ENCODE measurements around the gene MYBL2.

MYBL2 gene

DNA sequence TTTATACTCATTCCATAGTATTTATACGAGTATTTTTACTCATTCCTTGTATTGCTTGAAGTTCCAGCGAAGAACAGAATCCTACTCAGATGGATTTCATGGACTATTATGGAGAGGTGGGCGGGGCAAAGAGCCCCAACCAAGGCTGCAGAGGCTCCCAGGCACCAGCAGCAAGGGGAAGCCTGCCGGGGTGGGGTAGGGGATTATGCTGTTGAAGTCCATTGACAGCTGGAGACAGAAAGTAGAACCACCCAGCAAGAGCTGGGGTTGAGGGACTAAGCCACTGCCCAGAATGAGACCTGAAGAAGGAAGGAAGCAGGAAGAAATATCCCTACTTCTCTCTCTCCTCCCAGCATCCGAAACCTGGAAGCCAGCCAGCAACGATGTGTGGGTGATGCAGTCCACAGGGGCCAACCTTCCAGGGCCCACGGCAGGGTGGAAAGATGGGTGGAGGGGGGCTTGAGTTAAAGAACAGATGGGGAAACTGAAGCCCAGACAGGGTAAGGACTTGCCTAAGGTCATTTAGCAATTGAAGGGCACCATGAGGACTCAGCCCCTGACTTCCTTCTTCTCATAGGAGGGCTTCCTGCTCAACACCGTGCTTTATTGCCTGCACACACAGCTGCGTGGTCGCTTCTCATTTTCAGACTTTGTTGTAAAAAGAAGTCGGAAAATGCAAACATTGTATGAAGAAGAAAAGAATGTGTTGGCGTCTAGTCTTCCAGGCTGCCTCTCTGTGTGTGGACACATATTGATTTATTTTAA is 78.2 kb downstream of the MYBL2 start:
- H3K9ac ChIP-seq = peak overlapping the region in 6 of 11 experiments; percentile 36 to 63 (median 46); a peak in 7 of 22 replicates
- peak overlapping the region; percentile 46 to 90 (median 70) for H3K4me2 ChIP-seq
- no peaks in the 10 kb centered on the region for H3K27me3 ChIP-seq
- no peaks in the 10 kb centered on the region for H3K36me3 ChIP-seq
- no peak overlapping the region; a peak in 1 of 20 replicates for H3K4me3 ChIP-seq
- peaks cover 30 to 65% (median 59%) of the 10 kb centered on the region in 10 experiments for H3K4me1 ChIP-seq
- no peaks in the 10 kb centered on the region for H4K20me1 ChIP-seq
- H3K9me3 ChIP-seq (replicated peaks in 1 of 11) = peaks cover 0 to 10% (median 0%) of the 10 kb centered on the region in 11 experiments; a peak in 8 of 22 replicates
- 0 out of 22 replicates have a peak, but pooled peaks of 1 of the 11 experiments have one; percentile 14 for TF ChIP-seq Cebpa-rat (IDR thresholded peaks at IDR 0.05)
- H3K27ac ChIP-seq = peak overlapping the region in 9 of 11 experiments; percentile 13 to 92 (median 88); a peak in 16 of 22 replicates

DNA sequence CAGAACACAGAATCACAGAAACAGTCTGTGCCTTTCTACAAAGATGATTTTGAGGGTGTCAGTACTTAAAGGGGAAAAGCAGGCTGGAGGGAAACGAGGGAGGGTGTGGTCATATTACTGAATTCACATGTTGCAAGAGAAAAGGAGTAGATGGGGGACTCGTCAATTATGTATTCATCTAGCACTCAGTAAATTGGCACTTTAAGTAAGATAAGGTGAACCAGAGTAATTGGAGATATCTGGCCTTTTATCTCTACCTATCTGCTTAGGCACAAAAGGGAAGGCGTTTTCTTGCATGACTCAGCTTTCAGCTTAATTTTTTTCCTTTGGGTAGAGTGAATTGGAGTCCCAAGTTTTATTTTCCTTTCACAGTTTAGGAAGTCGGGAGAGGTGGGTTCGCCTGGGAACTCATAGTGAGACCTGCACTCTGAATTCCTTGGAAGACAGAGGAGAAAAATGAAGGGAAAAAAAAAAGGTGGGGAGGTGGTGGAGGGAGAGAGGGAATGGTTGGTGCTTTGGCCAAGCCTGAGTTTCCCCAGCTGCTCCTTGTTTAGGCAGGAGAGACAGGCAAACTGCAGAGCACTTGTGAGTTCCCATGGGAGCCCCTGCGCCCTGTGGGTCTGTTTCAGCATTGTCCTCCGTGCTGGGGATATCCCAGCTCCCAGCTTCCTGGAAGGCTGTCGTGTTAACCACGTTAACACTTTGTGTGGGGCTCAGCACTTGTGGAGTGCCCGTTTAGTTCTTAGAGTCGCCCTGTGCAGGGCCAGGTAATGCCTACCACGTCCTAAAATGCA is 79.6 kb downstream of the MYBL2 start:
- peak overlapping the region; percentile 42 to 90 (median 70) for H3K4me2 ChIP-seq
- no peak for TF ChIP-seq Cebpa-rat (IDR thresholded peaks at IDR 0.05)
- H3K36me3 ChIP-seq = no peaks in the 10 kb centered on the region
- H4K20me1 ChIP-seq = no peaks in the 10 kb centered on the region
- peak overlapping the region in 9 of 11 experiments; percentile 6 to 92 (median 88); a peak in 18 of 22 replicates for H3K27ac ChIP-seq
- H3K4me1 ChIP-seq = peaks cover 38 to 79% (median 73%) of the 10 kb centered on the region in 10 experiments
- peaks cover 0 to 6% (median 0%) of the 10 kb centered on the region in 11 experiments; a peak in 1 of 22 replicates for H3K27me3 ChIP-seq
- peaks cover 0 to 10% (median 0%) of the 10 kb centered on the region in 11 experiments; a peak in 8 of 22 replicates for H3K9me3 ChIP-seq (replicated peaks in 1 of 11)
- H3K9ac ChIP-seq = peak overlapping the region in 5 of 11 experiments; percentile 12 to 43 (median 24); a peak in 6 of 22 replicates
- H3K4me3 ChIP-seq = no peak overlapping the region

DNA sequence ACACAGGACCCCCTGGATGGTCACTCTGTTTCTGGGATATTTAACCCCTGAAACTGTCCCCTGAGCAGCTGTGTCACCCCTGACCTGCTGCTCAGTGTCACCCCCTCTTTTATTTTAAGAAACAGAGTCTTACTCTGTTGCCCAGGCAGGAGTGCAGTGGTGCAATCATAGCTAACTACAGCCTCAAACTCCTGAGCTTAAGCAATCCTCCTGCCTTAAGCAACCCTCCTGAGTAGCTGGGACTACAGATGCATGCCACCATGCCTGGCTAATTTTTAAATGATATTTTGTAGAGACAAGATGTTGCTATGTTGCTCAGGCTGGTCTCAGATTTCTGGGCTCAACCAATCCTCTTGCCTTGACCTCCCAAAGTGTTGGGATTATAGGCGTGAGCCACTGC is 81.4 kb downstream of the MYBL2 start:
- Histone ChIP-seq H3K4me2 (peak overlapping the region in 9 of 11 experiments; percentile 28 to 96 (median 86); a peak in 17 of 22 replicates), H4K20me1 (no peaks in the 10 kb centered on the region), H3K9ac (peak overlapping the region in 8 of 11 experiments; percentile 7 to 64 (median 32); a peak in 8 of 22 replicates), H3K36me3 (no peaks in the 10 kb centered on the region), H3K4me3 (no peak overlapping the region), H3K27ac (peak overlapping the region in 9 of 11 experiments; percentile 6 to 92 (median 88); a peak in 13 of 22 replicates), H3K9me3 (replicated peaks in 1 of 11) (peaks cover 0 to 10% (median under 1%) of the 10 kb centered on the region in 11 experiments; a peak in 9 of 22 replicates), H3K4me1 (peaks cover 56 to 96% (median 90%) of the 10 kb centered on the region in 10 experiments), H3K27me3 (peaks cover 0 to 6% (median 0%) of the 10 kb centered on the region in 11 experiments; a peak in 1 of 22 replicates)
- peak in 9 of 11 experiments; percentile 54 to 90 (median 79); a peak in 17 of 22 replicates for TF ChIP-seq Cebpa-rat (IDR thresholded peaks at IDR 0.05)

DNA sequence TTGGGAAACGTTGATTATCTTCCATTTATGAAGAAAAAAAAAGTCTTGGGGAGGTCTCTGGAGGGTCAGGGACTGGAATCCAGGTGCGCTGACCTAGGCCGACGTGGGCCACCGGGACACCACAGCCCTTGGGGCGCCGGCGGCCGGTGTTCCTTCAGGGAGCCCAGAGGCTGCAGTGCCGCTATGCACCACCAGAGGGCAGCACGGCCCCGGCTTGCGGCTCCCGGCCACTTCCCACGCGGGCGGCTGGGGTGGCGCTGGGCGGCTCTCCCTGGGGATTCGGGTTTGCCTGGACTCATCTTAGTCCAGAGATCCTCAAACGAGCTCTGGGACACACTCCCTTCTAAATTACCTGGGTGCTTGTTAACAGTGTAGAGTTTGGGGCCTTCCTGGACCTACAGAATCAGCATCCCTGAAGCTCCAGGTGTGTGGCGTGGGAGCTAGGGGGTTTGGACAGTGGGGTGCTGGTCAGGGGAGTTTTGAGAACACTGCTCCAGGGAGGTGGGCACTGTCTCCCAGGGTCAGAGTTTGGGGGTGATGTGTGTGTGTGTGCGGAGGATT is 82.9 kb downstream of the MYBL2 start:
- Histone ChIP-seq H3K9ac (peak overlapping the region in 8 of 11 experiments; percentile 64 to 78 (median 76); a peak in 11 of 22 replicates), H3K4me2 (peak overlapping the region; percentile 31 to 96 (median 87); a peak in 21 of 22 replicates), H3K36me3 (no peaks in the 10 kb centered on the region), H3K27me3 (peaks cover 0 to 13% (median 0%) of the 10 kb centered on the region in 11 experiments; a peak in 4 of 22 replicates), H3K9me3 (replicated peaks in 1 of 11) (peaks cover 0 to 13% (median 4%) of the 10 kb centered on the region in 11 experiments; a peak in 10 of 22 replicates), H4K20me1 (no peaks in the 10 kb centered on the region), H3K27ac (peak overlapping the region in 9 of 11 experiments; percentile 81 to 94 (median 89); a peak in 17 of 22 replicates), H3K4me3 (no peak overlapping the region), H3K4me1 (peaks cover 51 to 100% (median 87%) of the 10 kb centered on the region in 10 experiments)
- no peak for TF ChIP-seq Cebpa-rat (IDR thresholded peaks at IDR 0.05)

DNA sequence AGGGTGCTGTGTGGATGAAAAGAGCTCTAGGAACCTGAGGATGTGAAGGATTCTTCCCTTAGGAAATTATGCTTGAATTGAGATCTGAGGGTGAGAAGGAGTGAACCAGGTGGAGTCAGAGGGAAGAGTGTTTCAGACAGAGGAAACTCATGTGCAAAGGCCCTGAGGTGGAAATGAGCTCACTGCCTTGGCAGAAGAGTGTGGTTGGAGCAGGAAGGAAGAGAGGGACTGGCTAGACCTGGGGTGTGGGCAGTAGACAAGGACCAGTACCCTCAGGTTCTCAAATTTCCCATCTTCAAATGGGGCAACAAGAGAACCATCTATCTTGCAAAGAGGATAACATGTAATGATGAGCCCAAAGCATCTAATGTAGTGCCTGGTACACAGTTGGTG is 83.9 kb downstream of the MYBL2 start:
- Histone ChIP-seq H3K27me3 (peaks cover 0 to 23% (median 0%) of the 10 kb centered on the region in 11 experiments; a peak in 5 of 22 replicates), H3K4me2 (peak overlapping the region; percentile 80 to 96 (median 87)), H3K4me1 (peaks cover 41 to 100% (median 78%) of the 10 kb centered on the region in 10 experiments), H3K36me3 (no peaks in the 10 kb centered on the region), H3K9me3 (replicated peaks in 1 of 11) (peaks cover 0 to 13% (median 4%) of the 10 kb centered on the region in 11 experiments; a peak in 10 of 22 replicates), H3K4me3 (no peak overlapping the region), H3K27ac (peak overlapping the region in 10 of 11 experiments; percentile 19 to 94 (median 88); a peak in 19 of 22 replicates), H3K9ac (peak overlapping the region in 8 of 11 experiments; percentile 64 to 78 (median 76); a peak in 13 of 22 replicates), H4K20me1 (no peaks in the 10 kb centered on the region)
- no peak for TF ChIP-seq Cebpa-rat (IDR thresholded peaks at IDR 0.05)

DNA sequence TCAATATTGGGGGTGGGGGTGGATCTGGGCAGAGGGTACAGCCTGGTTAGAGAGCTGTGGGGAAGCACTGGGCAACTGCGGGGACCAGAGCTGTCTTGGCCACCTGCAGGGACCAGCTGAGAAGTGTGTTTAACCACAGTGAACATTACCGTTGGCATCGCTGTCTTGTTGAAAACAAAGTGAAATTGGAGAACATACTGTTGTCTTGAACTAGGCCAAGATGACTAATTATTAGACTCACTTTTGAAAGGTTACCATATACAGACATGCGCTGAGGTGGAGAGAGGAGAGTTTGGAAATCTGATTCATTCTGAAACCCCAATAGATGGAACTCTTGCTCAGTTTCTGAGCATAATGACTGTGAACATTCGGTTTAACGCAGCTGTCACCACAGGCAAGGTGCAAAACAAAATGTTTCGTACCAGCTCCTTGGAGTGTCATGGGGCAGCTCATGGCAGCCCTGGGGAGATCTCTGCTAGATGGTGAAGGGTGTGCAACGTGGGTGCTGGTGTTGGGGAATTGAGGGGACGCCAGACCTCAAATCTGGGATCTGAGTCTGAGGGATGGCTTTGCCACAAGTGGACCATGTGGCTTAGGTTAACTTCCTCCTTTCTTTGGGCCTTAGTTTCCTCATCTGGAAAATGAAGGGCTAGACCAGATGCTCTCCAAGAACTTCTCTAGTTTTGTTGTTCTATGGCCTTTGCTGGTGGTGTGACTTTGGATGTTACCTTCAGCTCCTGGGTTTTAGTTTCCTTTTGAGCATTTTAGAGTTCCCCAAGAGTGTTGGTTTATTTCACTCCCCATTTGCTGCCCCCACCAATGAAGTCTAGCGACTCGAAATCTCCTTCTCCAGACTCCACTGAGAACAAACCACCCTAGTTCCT is 84.5 kb downstream of the MYBL2 start:
- H3K4me1 ChIP-seq = peaks cover 35 to 100% (median 71%) of the 10 kb centered on the region in 10 experiments
- H3K36me3 ChIP-seq = no peaks in the 10 kb centered on the region
- H4K20me1 ChIP-seq = no peaks in the 10 kb centered on the region
- peak in 7 of 11 experiments; percentile 21 to 83 (median 57); a peak in 8 of 22 replicates for TF ChIP-seq Cebpa-rat (IDR thresholded peaks at IDR 0.05)
- H3K4me2 ChIP-seq = peak overlapping the region; percentile 80 to 96 (median 87)
- H3K4me3 ChIP-seq = peak overlapping the region in 7 of 10 experiments; percentile 4 to 49 (median 18); a peak in 5 of 20 replicates
- H3K9ac ChIP-seq = peak overlapping the region in 9 of 11 experiments; percentile 54 to 78 (median 76); a peak in 18 of 22 replicates
- H3K9me3 ChIP-seq (replicated peaks in 1 of 11) = peaks cover 0 to 13% (median 4%) of the 10 kb centered on the region in 11 experiments; a peak in 10 of 22 replicates
- peaks cover 0 to 29% (median 0%) of the 10 kb centered on the region in 11 experiments; a peak in 5 of 22 replicates for H3K27me3 ChIP-seq
- peak overlapping the region in 10 of 11 experiments; percentile 59 to 94 (median 88); a peak in 21 of 22 replicates for H3K27ac ChIP-seq

DNA sequence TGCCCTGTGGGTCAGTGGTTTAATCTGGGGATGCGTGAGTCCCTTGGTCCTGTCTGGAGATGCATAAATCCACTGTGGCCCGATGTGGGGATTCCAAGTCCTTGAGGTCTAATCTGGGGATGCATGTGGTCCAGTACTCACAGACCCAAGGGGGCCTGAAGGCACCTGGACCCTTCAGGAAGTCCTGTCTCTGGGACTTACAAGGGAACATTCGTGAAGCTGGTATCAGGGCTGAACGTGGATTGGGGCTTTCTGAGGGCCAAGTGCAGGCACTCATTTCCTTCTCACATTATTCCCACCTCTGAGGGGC is 85.1 kb downstream of the MYBL2 start:
- H3K9me3 ChIP-seq (replicated peaks in 1 of 11) = peaks cover 0 to 13% (median 4%) of the 10 kb centered on the region in 11 experiments; a peak in 10 of 22 replicates
- no peak for TF ChIP-seq Cebpa-rat (IDR thresholded peaks at IDR 0.05)
- no peaks in the 10 kb centered on the region for H3K36me3 ChIP-seq
- H3K4me2 ChIP-seq = peak overlapping the region; percentile 80 to 96 (median 87)
- H3K4me1 ChIP-seq = peaks cover 29 to 95% (median 65%) of the 10 kb centered on the region in 10 experiments
- peak overlapping the region in 10 of 11 experiments; percentile 59 to 94 (median 88); a peak in 21 of 22 replicates for H3K27ac ChIP-seq
- H4K20me1 ChIP-seq = no peaks in the 10 kb centered on the region
- peak overlapping the region in 9 of 11 experiments; percentile 54 to 78 (median 76); a peak in 18 of 22 replicates for H3K9ac ChIP-seq
- peaks cover 0 to 30% (median 0%) of the 10 kb centered on the region in 11 experiments; a peak in 5 of 22 replicates for H3K27me3 ChIP-seq
- peak overlapping the region in 8 of 10 experiments; percentile 4 to 49 (median 18); a peak in 11 of 20 replicates for H3K4me3 ChIP-seq

All from BLaER1 treated with 17β-estradiol and CSF1 and Interleukin-3, amounts not matched to agents 10 nM and 100 nM (cell line).